ENCODE data around the gene C3orf20. TPM values are rescaled to one million over a fixed set of nuclear protein-coding genes. Genes with fewer than 3 reads are reported as not detected.

The C3orf20 gene
- total RNA-seq, 2 donors from 2014 or later: 0.21 TPM; not detected in 1

- ATAC-seq (no peak), DNase-seq (no peak)
- intact Hi-C loops (cut with DNase I, micrococcal nuclease): no loop called here
Measured at GRCh38 chr3:14688525-14688924, 13.6 kb downstream of the C3orf20 start.

GRCh38 chr3:14689247-14689980 lies 14.5 kb downstream of the C3orf20 start:
- ATAC-seq: no peak
- intact Hi-C loops (cut with DNase I, micrococcal nuclease): no loop called here
- DNase-seq: no peak

- ATAC-seq: no peak
- no peak for DNase-seq
- intact Hi-C loops (cut with DNase I, micrococcal nuclease): no loop called here
Measured at GRCh38 chr3:14691239-14691638, 16.3 kb downstream of the C3orf20 start.

- DNase-seq (no peak), ATAC-seq (no peak)
- intact Hi-C loops (cut with DNase I, micrococcal nuclease): no loop called here
Measured at GRCh38 chr3:14691719-14692118, 16.8 kb downstream of the C3orf20 start.

GRCh38 chr3:14698601-14699244 lies 23.8 kb downstream of the C3orf20 start:
- no peak for DNase-seq
- intact Hi-C loops (cut with DNase I, micrococcal nuclease): no loop called here
- no peak for ATAC-seq

- no peak for ATAC-seq
- intact Hi-C loops (cut with DNase I, micrococcal nuclease): no loop called here
- DNase-seq: no peak
Measured at GRCh38 chr3:14699643-14700042, 24.7 kb downstream of the C3orf20 start.

GRCh38 chr3:14700891-14701290 lies 25.9 kb downstream of the C3orf20 start:
- DNase-seq: no peak
- intact Hi-C loops (cut with DNase I, micrococcal nuclease): no loop called here
- no peak for ATAC-seq

- no peak for DNase-seq
- intact Hi-C loops (cut with DNase I, micrococcal nuclease): no loop called here
- no peak for ATAC-seq
Measured at GRCh38 chr3:14701676-14702075, 26.7 kb downstream of the C3orf20 start.

- DNase-seq: no peak
- intact Hi-C loops (cut with DNase I, micrococcal nuclease): no loop called here
- no peak for ATAC-seq
Measured at GRCh38 chr3:14703128-14703750, 28.3 kb downstream of the C3orf20 start.

- no peak for ATAC-seq
- no peak for DNase-seq
- intact Hi-C loops (cut with DNase I, micrococcal nuclease): no loop called here
Measured at GRCh38 chr3:14703791-14704190, 28.9 kb downstream of the C3orf20 start.

GRCh38 chr3:14706096-14706495 lies 31.2 kb downstream of the C3orf20 start:
- intact Hi-C loops (cut with DNase I, micrococcal nuclease): no loop called here
- ATAC-seq (no peak), DNase-seq (no peak)

- intact Hi-C loops (cut with DNase I, micrococcal nuclease): no loop called here
- ATAC-seq (no peak), DNase-seq (no peak)
Measured at GRCh38 chr3:14716591-14716990, 41.6 kb downstream of the C3orf20 start.

- intact Hi-C loops (cut with DNase I, micrococcal nuclease): no loop called here
- DNase-seq (no peak), ATAC-seq (no peak)
Measured at GRCh38 chr3:14717307-14717706, 42.4 kb downstream of the C3orf20 start.

GRCh38 chr3:14718539-14718938 lies 43.6 kb downstream of the C3orf20 start:
- DNase-seq (no peak), ATAC-seq (no peak)
- intact Hi-C loops (cut with DNase I, micrococcal nuclease): no loop called here

- intact Hi-C loops (cut with DNase I, micrococcal nuclease): no loop called here
- no peak for ATAC-seq
- DNase-seq: no peak
Measured at GRCh38 chr3:14719006-14719405, 44.1 kb downstream of the C3orf20 start.

- DNase-seq (no peak), ATAC-seq (no peak)
- intact Hi-C loops (cut with DNase I, micrococcal nuclease): no loop called here
Measured at GRCh38 chr3:14721126-14721864, 46.4 kb downstream of the C3orf20 start.

- intact Hi-C loops (cut with DNase I, micrococcal nuclease): no loop called here
- DNase-seq (no peak), ATAC-seq (no peak)
Measured at GRCh38 chr3:14725013-14725412, 50.1 kb downstream of the C3orf20 start.

GRCh38 chr3:14725564-14726440 lies 50.9 kb downstream of the C3orf20 start:
- intact Hi-C loops (cut with DNase I, micrococcal nuclease): no loop called here
- DNase-seq (peak; percentile 19 to 34), ATAC-seq (no peak)

- DNase-seq (no peak), ATAC-seq (no peak)
- intact Hi-C loops (cut with DNase I, micrococcal nuclease): no loop called here
Measured at GRCh38 chr3:14726441-14726780, 51.5 kb downstream of the C3orf20 start.

Measured in left colon (tissue), 2 donors.